HFFc6 (cell line): ENCODE data around the gene TMEM178B. TPM values are rescaled to one million over a fixed set of nuclear protein-coding genes. Genes with fewer than 3 reads are reported as not detected.
"Not testable (repeated sequence)": the region's sequence is repeated elsewhere in the genome, so short reads cannot be mapped to it uniquely, and the experiment has no call there.

Experiments used
- DNase-seq: peaks from one replicate; pipeline ENCODE4 v3.0.0-alpha.2; 2018
- H3K27ac Mint-ChIP-seq: 2 replicates; pipeline ENCODE4 v1.8.0; 2020; ENCODE audit warnings: mild to moderate bottlenecking, mixed read lengths
- H3K27me3 Mint-ChIP-seq: 2 replicates; pipeline ENCODE4 v1.8.0; 2021; ENCODE audit warnings: mild to moderate bottlenecking, moderate library complexity, mixed read lengths; ENCODE audit not compliant: insufficient read depth
- H3K36me3 Mint-ChIP-seq: 2 replicates; pipeline ENCODE4 v1.8.0; 2021; ENCODE audit warnings: low read depth, mixed read lengths
- H3K4me1 Mint-ChIP-seq: 2 replicates; pipeline ENCODE4 v1.8.0; 2020; ENCODE audit warnings: low read depth, mixed read lengths
- H3K4me3 Mint-ChIP-seq: 2 replicates; pipeline ENCODE4 v1.8.0; 2020; ENCODE audit warnings: mild to moderate bottlenecking, moderate library complexity, mixed read lengths
- H3K9me3 Mint-ChIP-seq: 2 replicates; pipeline ENCODE4 v1.8.0; 2020; ENCODE audit warnings: mild to moderate bottlenecking, mixed read lengths
- CTCF ChIP-seq: fragments of 200-600 bp; sonication (generic); IDR thresholded peaks from 2 replicates; pipeline ENCODE4 v1.5.0; 2021; ENCODE audit warnings: antibody characterized with exemption, mild to moderate bottlenecking
- total RNA-seq, 6 experiments: library from RNA; stranded (reverse); fragmentation: NEBNext Ultra II Directional; extraction: Animal tissue kit (Norgen Biotek cat#: 25700); gene quantifications; 2 replicates in 1 of 6; 3 replicates in 5 of 6; pipeline ENCODE4 v1.2.3, GENCODE V29; 2021

TMEM178B gene
- total RNA-seq, 6 experiments from 2014 or later, result 2.8 to 8.4 (median 6.6) TPM

GRCh38 chr7:141381794-141382427, 308.0 kb downstream of the TMEM178B start:
- peaks cover 27% of the 10 kb centered on the region for H3K4me1 Mint-ChIP-seq
- no peak for TF ChIP-seq CTCF
- no peak overlapping the region for H3K27ac Mint-ChIP-seq
- no peak for DNase-seq
- H3K9me3 Mint-ChIP-seq, result peaks cover 22% of the 10 kb centered on the region; the same call in 1 of the 2 replicates
- no peak overlapping the region for H3K4me3 Mint-ChIP-seq
- H3K27me3 Mint-ChIP-seq, result no peaks in the 10 kb centered on the region; the same call in 1 of the 2 replicates
- peaks cover 9% of the 10 kb centered on the region; the same call in 1 of the 2 replicates for H3K36me3 Mint-ChIP-seq

- Mint-ChIP-seq H3K4me1 (peaks cover 31% of the 10 kb centered on the region), H3K9me3 (peaks cover 27% of the 10 kb centered on the region)
- not testable (repeated sequence) for H3K4me3 Mint-ChIP-seq, H3K27ac Mint-ChIP-seq, DNase-seq, H3K27me3 Mint-ChIP-seq, H3K36me3 Mint-ChIP-seq
Measured at GRCh38 chr7:141383356-141383755, 309.5 kb downstream of the TMEM178B start.

GRCh38 chr7:141386881-141387280, 313.0 kb downstream of the TMEM178B start:
- Mint-ChIP-seq H3K27me3 (peaks cover 3% of the 10 kb centered on the region), H3K27ac (peak overlapping the region; percentile 45; the same call in 1 of the 2 replicates), H3K9me3 (peaks cover 32% of the 10 kb centered on the region), H3K4me3 (peak overlapping the region; percentile 13; the same call in 1 of the 2 replicates), H3K4me1 (peaks cover 32% of the 10 kb centered on the region), H3K36me3 (peaks cover 9% of the 10 kb centered on the region; the same call in 1 of the 2 replicates)
- DNase-seq, result no peak
- no peak for TF ChIP-seq CTCF

GRCh38 chr7:141387521-141388217, 313.8 kb downstream of the TMEM178B start:
- Mint-ChIP-seq H3K27ac (no peak overlapping the region), H3K36me3 (peaks cover 9% of the 10 kb centered on the region; the same call in 1 of the 2 replicates), H3K9me3 (peaks cover 32% of the 10 kb centered on the region), H3K27me3 (peaks cover 3% of the 10 kb centered on the region), H3K4me3 (no peak overlapping the region), H3K4me1 (peaks cover 28% of the 10 kb centered on the region)
- no peak for TF ChIP-seq CTCF
- no peak for DNase-seq

GRCh38 chr7:141389140-141389796, 315.4 kb downstream of the TMEM178B start:
- no peak for DNase-seq
- Mint-ChIP-seq H3K36me3 (0 out of 2 replicates have a peak, but pooled peaks cover 4% of the 10 kb centered on the region), H3K4me1 (peaks cover 28% of the 10 kb centered on the region), H3K4me3 (no peak overlapping the region), H3K27me3 (peaks cover 3% of the 10 kb centered on the region), H3K9me3 (peaks cover 32% of the 10 kb centered on the region), H3K27ac (no peak overlapping the region)
- no peak for TF ChIP-seq CTCF

GRCh38 chr7:141390339-141390738, 316.5 kb downstream of the TMEM178B start:
- Mint-ChIP-seq H3K4me1 (peaks cover 28% of the 10 kb centered on the region), H3K4me3 (no peak overlapping the region), H3K27ac (no peak overlapping the region), H3K36me3 (no peaks in the 10 kb centered on the region), H3K27me3 (peaks cover 3% of the 10 kb centered on the region), H3K9me3 (peaks cover 24% of the 10 kb centered on the region)
- DNase-seq, result no peak
- TF ChIP-seq CTCF, result no peak
